SK-N-SH treated with all-trans-retinoic acid at 6 μM for 48 hours (cell line): Measurements from ENCODE around the gene FREY1.

Experiments used
- ATAC-seq: fragments of 200-7000 bp; cut with Tn5 transposase; 3 replicates; pipeline ENCODE4 v1.9.1; 2020; ENCODE audit warnings: mild to moderate bottlenecking, moderate library complexity
- ARNTL ChIP-seq: fragments of 450-650 bp; formaldehyde crosslinking; IDR thresholded peaks from 2 replicates; pipeline ENCODE4 v1.5.0; 2020; ENCODE audit warnings: low read depth, mild to moderate bottlenecking, moderate library complexity, borderline replicate concordance
- BACH2 ChIP-seq: fragments of 250-450 bp; sonication (Bioruptor Pico); IDR thresholded peaks from 2 replicates; pipeline ENCODE4 v1.9.0; 2021; ENCODE audit warnings: mild to moderate bottlenecking, borderline replicate concordance
- CSDC2 ChIP-seq: fragments of 250-450 bp; sonication (Bioruptor Pico); IDR thresholded peaks from 2 replicates; pipeline ENCODE4 v1.5.0; 2020; ENCODE audit warnings: mild to moderate bottlenecking, moderate library complexity
- ESRRG ChIP-seq: fragments of 250-450 bp; sonication (Bioruptor Pico); IDR thresholded peaks from 2 replicates; pipeline ENCODE4 v1.6.1; 2021; ENCODE audit warnings: mild to moderate bottlenecking
- GLIS3 ChIP-seq: fragments of 250-450 bp; sonication (Bioruptor Pico); IDR thresholded peaks from 2 replicates; pipeline ENCODE4 v1.5.0; 2020; ENCODE audit warnings: mild to moderate bottlenecking, moderate library complexity
- ISL1 ChIP-seq: fragments of 250-450 bp; sonication (Bioruptor Pico); IDR thresholded peaks from 2 replicates; pipeline ENCODE4 v2.1.2; 2022; ENCODE audit warnings: mild to moderate bottlenecking, moderate library complexity
- OSR1 ChIP-seq: fragments of 250-450 bp; sonication (Bioruptor Pico); IDR thresholded peaks from 2 replicates; pipeline ENCODE4 v1.8.0; 2022; ENCODE audit warnings: moderate library complexity, mild to moderate bottlenecking, inconsistent platforms
- PPARA ChIP-seq: fragments of 250-450 bp; sonication (Bioruptor Pico); IDR thresholded peaks from 2 replicates; pipeline ENCODE4 v1.5.0; 2020; ENCODE audit warnings: mild to moderate bottlenecking, borderline replicate concordance
- RARB ChIP-seq: fragments of 250-450 bp; sonication (Bioruptor Pico); IDR thresholded peaks from 2 replicates; pipeline ENCODE4 v1.8.0; 2021; ENCODE audit warnings: mild to moderate bottlenecking, moderate library complexity
- SNAI2 ChIP-seq: fragments of 250-450 bp; sonication (Bioruptor Pico); IDR thresholded peaks from 2 replicates; pipeline ENCODE4 v1.5.0; 2020; ENCODE audit warnings: mild to moderate bottlenecking, moderate library complexity
- TCF4 ChIP-seq: fragments of 250-450 bp; sonication (Bioruptor Pico); IDR thresholded peaks from 2 replicates; pipeline ENCODE4 v1.8.0; 2021; ENCODE audit warnings: mild to moderate bottlenecking, moderate library complexity, borderline replicate concordance
- TOX ChIP-seq: fragments of 250-450 bp; sonication (Bioruptor Pico); IDR thresholded peaks from 2 replicates; pipeline ENCODE4 v1.8.0; 2021; ENCODE audit warnings: mild to moderate bottlenecking, moderate library complexity, borderline replicate concordance
- ZFP3 ChIP-seq: fragments of 250-450 bp; sonication (Bioruptor Pico); IDR thresholded peaks from 2 replicates; pipeline ENCODE4 v1.5.0; 2020; ENCODE audit warnings: mild to moderate bottlenecking, moderate library complexity
- ZFP30 ChIP-seq: fragments of 450-650 bp; formaldehyde crosslinking; IDR thresholded peaks from 2 replicates; pipeline ENCODE4 v1.5.0; 2022; ENCODE audit warnings: mild to moderate bottlenecking, moderate library complexity
- ZNF565 ChIP-seq: fragments of 450-650 bp; formaldehyde crosslinking; conservative IDR thresholded peaks from 2 replicates; pipeline ENCODE4 v1.5.0; 2020; ENCODE audit warnings: low read depth, mild to moderate bottlenecking, moderate library complexity
- ZNF70 ChIP-seq: fragments of 450-650 bp; formaldehyde crosslinking; IDR thresholded peaks from 2 replicates; pipeline ENCODE4 v1.5.0; 2020; ENCODE audit warnings: mild to moderate bottlenecking, moderate library complexity
- ZNF8 ChIP-seq: fragments of 450-650 bp; formaldehyde crosslinking; IDR thresholded peaks from 2 replicates; pipeline ENCODE4 v1.5.0; 2020; ENCODE audit warnings: mild to moderate bottlenecking, moderate library complexity
- TF ChIP-seq, protein P1 (sequence below): fragments of 250-450 bp; sonication (Bioruptor Pico); IDR thresholded peaks from 2 replicates; pipeline ENCODE4 v1.5.1; 2021; ENCODE audit warnings: mild to moderate bottlenecking, moderate library complexity
- TF ChIP-seq, protein P2 (sequence below): fragments of 250-450 bp; sonication (Bioruptor Pico); IDR thresholded peaks from 2 replicates; pipeline ENCODE4 v1.5.0; 2020; ENCODE audit warnings: mild to moderate bottlenecking, moderate library complexity
- TF ChIP-seq, protein P3 (sequence below): fragments of 250-450 bp; sonication (Bioruptor Pico); IDR thresholded peaks from 2 replicates; pipeline ENCODE4 v1.5.1; 2020; ENCODE audit warnings: low read depth, mild to moderate bottlenecking, moderate library complexity
- TF ChIP-seq, protein P4 (sequence below): fragments of 250-450 bp; sonication (Bioruptor Pico); IDR thresholded peaks from 2 replicates; pipeline ENCODE4 v1.8.0; 2021; ENCODE audit warnings: low read depth, mild to moderate bottlenecking, moderate library complexity, borderline replicate concordance
- TF ChIP-seq, protein P5 (sequence below): fragments of 250-450 bp; sonication (Bioruptor Pico); IDR thresholded peaks from 2 replicates; pipeline ENCODE4 v1.8.0; 2020; ENCODE audit warnings: mild to moderate bottlenecking, moderate library complexity, borderline replicate concordance

FREY1 gene

DNA sequence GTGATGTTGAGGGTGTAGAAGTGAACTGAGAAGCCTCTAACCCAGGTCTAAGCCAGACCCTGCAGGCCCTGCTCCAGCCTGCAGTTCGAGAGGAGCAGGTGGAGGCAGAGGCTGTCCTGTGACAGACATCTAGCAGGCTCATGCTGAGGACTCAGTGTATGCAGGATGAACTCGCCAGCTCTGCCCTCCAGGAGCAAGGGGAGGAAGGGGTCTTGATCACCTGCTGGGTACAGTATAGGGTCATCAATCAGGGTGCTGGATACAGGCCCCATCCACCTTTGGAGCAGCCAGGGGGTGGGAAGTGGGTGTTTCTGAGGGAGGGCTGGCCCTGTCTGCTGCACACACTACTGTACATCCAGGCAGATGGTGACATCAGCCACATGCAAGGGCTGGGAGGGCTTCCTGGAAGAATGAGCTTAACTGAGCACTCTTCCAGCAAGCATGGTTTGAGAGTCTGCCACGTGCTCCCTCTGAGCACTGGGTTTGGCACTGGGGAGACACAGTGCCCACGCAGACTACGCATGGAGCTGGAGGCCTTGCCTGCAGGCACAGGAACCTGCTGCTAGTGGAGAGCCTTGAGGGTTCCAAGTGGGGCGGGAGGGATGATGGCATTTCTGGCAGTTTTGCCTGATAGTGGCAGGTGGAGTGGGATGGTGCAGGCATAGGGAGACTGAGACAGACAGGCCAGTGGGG is 12.4 kb downstream of the FREY1 start:
- ATAC-seq, result no peak
- TF ChIP-seq, protein P1, sequence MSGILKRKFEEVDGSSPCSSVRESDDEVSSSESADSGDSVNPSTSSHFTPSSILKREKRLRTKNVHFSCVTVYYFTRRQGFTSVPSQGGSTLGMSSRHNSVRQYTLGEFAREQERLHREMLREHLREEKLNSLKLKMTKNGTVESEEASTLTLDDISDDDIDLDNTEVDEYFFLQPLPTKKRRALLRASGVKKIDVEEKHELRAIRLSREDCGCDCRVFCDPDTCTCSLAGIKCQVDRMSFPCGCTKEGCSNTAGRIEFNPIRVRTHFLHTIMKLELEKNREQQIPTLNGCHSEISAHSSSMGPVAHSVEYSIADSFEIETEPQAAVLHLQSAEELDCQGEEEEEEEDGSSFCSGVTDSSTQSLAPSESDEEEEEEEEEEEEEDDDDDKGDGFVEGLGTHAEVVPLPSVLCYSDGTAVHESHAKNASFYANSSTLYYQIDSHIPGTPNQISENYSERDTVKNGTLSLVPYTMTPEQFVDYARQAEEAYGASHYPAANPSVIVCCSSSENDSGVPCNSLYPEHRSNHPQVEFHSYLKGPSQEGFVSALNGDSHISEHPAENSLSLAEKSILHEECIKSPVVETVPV (CRISPR knock-in tag), result no peak
- no peak for TF ChIP-seq SNAI2 (CRISPR knock-in tag)
- no peak for TF ChIP-seq TCF4 (CRISPR knock-in tag)
- no peak for TF ChIP-seq ZFP3 (CRISPR knock-in tag)
- no peak for TF ChIP-seq CSDC2
- TF ChIP-seq, protein P2, sequence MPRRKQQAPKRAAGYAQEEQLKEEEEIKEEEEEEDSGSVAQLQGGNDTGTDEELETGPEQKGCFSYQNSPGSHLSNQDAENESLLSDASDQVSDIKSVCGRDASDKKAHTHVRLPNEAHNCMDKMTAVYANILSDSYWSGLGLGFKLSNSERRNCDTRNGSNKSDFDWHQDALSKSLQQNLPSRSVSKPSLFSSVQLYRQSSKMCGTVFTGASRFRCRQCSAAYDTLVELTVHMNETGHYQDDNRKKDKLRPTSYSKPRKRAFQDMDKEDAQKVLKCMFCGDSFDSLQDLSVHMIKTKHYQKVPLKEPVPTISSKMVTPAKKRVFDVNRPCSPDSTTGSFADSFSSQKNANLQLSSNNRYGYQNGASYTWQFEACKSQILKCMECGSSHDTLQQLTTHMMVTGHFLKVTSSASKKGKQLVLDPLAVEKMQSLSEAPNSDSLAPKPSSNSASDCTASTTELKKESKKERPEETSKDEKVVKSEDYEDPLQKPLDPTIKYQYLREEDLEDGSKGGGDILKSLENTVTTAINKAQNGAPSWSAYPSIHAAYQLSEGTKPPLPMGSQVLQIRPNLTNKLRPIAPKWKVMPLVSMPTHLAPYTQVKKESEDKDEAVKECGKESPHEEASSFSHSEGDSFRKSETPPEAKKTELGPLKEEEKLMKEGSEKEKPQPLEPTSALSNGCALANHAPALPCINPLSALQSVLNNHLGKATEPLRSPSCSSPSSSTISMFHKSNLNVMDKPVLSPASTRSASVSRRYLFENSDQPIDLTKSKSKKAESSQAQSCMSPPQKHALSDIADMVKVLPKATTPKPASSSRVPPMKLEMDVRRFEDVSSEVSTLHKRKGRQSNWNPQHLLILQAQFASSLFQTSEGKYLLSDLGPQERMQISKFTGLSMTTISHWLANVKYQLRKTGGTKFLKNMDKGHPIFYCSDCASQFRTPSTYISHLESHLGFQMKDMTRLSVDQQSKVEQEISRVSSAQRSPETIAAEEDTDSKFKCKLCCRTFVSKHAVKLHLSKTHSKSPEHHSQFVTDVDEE (CRISPR knock-in tag), result no peak
- TF ChIP-seq ISL1 (CRISPR knock-in tag), result no peak
- TF ChIP-seq PPARA, result no peak
- no peak for TF ChIP-seq ZNF70 (CRISPR knock-in tag)
- no peak for TF ChIP-seq GLIS3
- TF ChIP-seq RARB (CRISPR knock-in tag), result no peak
- TF ChIP-seq, protein P3, sequence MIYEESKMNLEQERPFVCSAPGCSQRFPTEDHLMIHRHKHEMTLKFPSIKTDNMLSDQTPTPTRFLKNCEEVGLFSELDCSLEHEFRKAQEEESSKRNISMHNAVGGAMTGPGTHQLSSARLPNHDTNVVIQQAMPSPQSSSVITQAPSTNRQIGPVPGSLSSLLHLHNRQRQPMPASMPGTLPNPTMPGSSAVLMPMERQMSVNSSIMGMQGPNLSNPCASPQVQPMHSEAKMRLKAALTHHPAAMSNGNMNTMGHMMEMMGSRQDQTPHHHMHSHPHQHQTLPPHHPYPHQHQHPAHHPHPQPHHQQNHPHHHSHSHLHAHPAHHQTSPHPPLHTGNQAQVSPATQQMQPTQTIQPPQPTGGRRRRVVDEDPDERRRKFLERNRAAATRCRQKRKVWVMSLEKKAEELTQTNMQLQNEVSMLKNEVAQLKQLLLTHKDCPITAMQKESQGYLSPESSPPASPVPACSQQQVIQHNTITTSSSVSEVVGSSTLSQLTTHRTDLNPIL (CRISPR knock-in tag), result no peak
- TF ChIP-seq ESRRG, result no peak
- no peak for TF ChIP-seq BACH2 (CRISPR knock-in tag)
- TF ChIP-seq OSR1 (CRISPR knock-in tag), result no peak

DNA sequence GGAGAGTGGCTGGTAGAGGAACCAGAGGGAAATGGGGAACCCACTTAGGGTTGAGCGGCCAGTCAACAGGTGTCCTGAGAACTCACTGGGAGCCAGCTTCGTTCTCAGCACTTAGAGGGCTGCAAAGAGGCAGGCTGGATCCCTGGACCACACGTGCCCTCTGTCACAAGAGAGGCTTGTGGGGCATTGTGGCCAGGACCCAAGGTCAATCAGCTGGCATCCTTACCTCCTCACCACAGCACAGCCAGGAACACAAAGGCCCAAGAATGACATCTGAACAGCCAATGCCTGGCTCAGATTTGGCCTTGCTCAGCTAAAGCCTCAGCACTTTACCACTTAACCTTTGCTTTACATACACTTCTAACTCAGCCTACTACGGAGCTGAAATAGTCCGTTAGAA is 14.2 kb downstream of the FREY1 start:
- no peak for TF ChIP-seq ZFP3 (CRISPR knock-in tag)
- TF ChIP-seq TCF4 (CRISPR knock-in tag), result no peak
- TF ChIP-seq RARB (CRISPR knock-in tag), result no peak
- no peak for TF ChIP-seq ARNTL (CRISPR knock-in tag)
- TF ChIP-seq ZNF565 (CRISPR knock-in tag), result no peak
- TF ChIP-seq, protein P1 (CRISPR knock-in tag), result no peak
- no peak for TF ChIP-seq ZNF70 (CRISPR knock-in tag)
- no peak for TF ChIP-seq ESRRG
- no peak for TF ChIP-seq ZFP30
- TF ChIP-seq BACH2 (CRISPR knock-in tag), result no peak
- no peak for TF ChIP-seq CSDC2
- TF ChIP-seq GLIS3, result no peak
- no peak for TF ChIP-seq TOX
- TF ChIP-seq, protein P4, sequence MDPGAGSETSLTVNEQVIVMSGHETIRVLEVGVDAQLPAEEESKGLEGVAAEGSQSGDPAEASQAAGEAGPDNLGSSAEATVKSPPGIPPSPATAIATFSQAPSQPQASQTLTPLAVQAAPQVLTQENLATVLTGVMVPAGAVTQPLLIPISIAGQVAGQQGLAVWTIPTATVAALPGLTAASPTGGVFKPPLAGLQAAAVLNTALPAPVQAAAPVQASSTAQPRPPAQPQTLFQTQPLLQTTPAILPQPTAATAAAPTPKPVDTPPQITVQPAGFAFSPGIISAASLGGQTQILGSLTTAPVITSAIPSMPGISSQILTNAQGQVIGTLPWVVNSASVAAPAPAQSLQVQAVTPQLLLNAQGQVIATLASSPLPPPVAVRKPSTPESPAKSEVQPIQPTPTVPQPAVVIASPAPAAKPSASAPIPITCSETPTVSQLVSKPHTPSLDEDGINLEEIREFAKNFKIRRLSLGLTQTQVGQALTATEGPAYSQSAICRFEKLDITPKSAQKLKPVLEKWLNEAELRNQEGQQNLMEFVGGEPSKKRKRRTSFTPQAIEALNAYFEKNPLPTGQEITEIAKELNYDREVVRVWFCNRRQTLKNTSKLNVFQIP, result no peak
- no peak for TF ChIP-seq ZNF8 (CRISPR knock-in tag)
- TF ChIP-seq OSR1 (CRISPR knock-in tag), result no peak
- TF ChIP-seq, protein P5, sequence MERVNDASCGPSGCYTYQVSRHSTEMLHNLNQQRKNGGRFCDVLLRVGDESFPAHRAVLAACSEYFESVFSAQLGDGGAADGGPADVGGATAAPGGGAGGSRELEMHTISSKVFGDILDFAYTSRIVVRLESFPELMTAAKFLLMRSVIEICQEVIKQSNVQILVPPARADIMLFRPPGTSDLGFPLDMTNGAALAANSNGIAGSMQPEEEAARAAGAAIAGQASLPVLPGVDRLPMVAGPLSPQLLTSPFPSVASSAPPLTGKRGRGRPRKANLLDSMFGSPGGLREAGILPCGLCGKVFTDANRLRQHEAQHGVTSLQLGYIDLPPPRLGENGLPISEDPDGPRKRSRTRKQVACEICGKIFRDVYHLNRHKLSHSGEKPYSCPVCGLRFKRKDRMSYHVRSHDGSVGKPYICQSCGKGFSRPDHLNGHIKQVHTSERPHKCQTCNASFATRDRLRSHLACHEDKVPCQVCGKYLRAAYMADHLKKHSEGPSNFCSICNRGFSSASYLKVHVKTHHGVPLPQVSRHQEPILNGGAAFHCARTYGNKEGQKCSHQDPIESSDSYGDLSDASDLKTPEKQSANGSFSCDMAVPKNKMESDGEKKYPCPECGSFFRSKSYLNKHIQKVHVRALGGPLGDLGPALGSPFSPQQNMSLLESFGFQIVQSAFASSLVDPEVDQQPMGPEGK (CRISPR knock-in tag), result no peak
- TF ChIP-seq, protein P2 (CRISPR knock-in tag), result no peak
- TF ChIP-seq ISL1 (CRISPR knock-in tag), result no peak
- ATAC-seq, result no peak
